HL-60/S4 treated with phorbol 12-myristate 13-acetate at 8.2 ng/mL for 4 days and 3 days (cell line): ENCODE measurements around the gene ZNF750.

Source experiments
- in situ Hi-C: fragments of 300-500 bp; cut with MboI; formaldehyde crosslinking; loops from 2 replicates; pipeline ENCODE4 v1.15.0; 2022; ENCODE audit warnings: low sequenced_read_pairs

ZNF750 gene

DNA sequence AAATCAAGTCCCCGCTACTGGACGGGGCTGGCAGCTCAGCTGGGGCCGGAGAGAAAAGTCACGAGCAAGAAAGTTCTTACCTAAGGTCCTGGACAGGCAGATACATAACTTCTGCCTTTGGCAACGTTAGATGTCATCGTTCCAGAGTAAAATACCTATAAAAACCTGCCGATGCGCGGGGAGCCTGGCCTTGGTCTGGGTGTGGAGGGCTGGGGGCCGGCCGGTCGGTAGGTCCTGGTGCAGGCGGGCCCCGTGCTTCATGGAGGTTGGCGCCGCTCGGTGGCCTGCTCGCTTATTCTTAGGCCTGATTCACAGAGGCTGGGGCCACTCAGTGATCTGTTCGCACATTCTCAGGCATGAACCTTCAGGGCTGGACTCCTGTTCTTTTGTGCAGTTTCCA lies 33.7 kb upstream of the ZNF750 start:
- in situ Hi-C loops, result no loop called here

DNA sequence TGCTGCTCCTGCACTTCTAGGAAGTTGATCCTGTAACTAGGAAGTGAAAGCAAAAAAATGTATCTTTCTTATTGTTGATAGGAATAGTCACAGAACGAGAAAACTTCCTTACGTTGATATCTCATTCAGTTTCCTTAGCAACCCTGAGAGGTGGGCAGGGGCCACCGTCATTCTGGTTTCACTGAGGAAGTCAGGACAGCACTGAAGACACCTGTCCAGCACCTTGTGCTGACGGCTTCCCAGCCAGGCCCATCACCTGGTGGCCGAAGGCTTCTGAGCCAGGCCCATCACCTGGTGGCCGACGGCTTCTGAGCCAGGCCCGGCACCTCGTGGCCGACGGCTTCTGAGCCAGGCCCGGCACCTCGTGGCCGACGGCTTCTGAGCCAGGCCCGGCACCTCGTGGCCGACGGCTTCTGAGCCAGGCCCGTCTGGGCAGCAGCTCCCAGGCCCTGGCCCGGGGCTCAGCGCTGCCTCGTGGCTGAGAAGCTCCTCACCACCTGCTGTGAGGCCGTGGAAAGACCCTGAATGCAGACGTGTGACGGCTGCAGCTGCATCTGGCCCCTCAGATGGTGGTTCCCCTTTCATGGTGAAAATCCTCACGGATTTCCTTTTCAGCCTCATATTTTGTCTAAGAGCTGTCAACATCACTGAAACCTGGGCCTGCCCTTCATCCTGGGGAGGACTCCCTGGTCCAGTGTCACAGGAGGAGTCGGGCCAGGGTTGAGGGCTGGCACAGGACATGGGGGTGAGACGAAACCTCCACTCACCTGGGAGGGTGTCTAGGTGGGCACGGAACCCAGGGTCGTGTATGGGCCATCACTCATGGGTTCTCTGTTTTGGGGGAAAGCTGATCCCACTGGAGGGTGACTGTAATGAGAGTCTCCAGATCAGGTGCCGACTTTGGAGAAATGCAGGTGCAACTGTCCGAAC lies 33.0 kb upstream of the ZNF750 start:
- in situ Hi-C loops, result no loop called here

DNA sequence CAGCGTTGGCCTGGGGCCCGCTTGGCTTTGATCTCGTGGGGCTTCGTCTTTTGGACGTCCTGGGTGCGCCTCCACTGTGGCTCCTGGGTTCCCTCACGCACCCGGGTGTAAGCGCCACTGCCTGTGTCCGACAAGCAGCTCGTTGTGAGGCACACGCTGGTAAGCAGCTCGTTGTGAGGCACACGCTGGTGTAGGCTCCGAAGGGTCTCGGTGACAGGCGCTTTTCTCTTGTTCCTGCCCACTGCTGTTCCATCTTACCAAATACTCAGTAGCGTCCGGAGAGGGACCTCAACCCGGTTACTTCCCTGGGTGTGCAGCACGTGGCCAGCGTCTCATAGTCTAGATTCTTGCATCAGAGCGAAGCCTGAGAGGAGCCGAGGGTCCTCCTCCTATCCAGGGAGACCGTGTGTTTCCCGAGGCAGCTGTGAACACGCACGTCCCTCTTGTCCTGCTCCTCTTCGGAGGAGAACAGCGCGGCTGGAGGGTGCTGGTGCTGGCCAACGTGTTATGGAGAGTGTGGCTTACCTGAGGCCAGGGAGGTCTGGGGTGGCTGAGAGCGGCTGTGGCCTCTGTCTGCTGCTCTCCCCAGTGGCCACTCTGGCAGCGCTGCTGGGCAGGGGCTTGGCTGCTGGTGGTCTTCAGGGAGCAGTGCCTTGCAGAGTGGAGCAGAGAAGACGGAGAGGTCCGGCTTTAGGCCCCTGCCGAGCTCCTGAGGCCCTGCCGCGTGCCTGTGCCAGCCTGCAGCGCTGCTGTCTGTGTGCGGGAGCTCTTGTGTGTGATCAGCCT lies 32.1 kb upstream of the ZNF750 start:
- in situ Hi-C loops, result no loop called here

DNA sequence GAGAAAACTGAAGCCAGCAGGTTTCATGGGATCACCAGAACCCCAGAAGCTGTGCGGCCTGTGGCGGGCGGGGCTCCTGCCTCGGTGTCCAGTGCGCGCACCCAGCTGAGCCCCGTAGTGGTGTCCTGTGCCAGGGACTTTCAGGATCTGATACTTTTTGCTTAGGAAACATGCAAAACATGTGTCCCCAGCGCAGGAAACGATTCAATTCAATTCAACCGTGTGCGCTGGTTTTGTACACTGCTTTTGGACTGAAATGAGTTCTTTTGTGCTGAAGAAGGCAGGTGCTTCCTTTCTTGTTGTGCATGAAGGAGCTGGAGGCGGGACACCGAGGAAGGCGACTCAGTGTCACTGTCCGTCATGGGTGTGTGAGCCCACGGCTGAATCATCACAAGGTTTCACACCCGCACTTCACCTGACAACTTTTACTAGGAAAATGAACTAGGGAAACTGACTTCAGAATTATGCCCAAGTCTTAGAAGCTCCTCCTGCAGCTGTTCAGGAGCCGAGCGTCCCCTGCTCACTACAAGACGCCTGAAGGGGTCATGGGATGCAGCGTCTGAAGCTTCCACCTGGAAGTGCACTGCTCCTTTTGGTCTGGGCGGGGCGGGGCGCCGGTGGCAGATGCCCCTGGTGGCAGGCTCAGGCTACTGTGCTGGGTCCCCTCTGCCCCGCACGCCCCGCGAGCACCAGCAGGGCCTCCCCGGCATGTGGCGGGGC lies 31.4 kb upstream of the ZNF750 start:
- in situ Hi-C loops, result no loop called here

DNA sequence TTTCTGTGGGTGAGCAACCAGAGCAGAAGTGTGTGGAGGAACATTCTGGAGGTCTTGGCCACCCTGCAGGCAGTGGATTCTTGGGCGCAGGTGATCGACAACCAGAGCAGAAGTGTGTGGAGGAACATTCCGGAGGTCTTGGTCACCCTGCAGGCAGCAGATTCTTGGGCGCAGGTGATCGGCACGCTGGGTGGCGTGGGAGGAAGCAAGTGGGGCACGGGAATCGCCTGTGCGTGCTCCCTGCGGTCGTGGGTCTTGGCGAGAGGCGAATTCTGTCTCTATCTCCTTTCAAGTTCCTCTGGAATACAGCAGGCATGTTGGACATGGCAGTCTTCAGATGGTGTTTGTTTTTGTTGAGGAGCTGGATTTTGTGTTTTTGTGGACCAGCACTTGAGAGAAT lies 30.7 kb upstream of the ZNF750 start:
- in situ Hi-C loops, result no loop called here

DNA sequence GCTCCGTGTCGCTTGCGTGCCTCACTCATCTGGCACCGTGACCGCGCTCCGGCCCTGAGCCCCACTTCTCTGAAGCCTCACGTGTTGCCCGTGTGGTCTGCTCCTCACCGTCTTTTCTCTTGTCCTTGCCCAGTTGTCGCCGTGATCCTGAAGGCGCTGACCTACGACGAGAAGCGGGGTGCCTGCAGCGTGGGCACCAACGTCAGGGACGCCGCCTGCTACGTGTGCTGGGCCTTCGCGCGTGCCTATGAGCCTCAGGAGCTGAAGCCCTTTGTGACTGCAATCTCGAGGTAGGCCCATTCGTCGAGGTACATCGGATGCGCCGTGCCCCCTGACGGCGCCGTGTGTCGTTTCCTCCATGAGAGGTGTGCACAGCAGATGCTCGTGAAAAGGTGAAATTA lies 30.3 kb upstream of the ZNF750 start:
- in situ Hi-C loops, result no loop called here

DNA sequence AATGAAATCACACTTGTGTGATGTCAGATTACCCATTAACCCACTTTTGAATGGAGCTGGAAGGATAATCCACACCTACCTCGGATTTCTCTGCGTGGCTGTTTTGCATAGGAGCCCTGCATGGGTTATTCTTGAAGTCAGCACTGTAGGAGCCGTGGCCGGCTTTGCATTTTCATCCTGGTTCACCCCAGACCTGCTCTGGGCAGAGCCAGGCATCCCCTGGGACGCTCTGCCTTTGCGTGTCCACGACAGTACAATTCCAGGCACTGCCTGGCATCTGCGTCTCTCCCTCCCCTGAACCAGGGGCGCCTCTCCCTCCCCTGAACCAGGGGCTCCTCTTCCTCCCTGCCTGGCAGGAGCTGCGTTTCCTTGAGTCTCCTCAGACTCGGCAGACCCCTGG lies 29.7 kb upstream of the ZNF750 start:
- in situ Hi-C loops, result no loop called here

DNA sequence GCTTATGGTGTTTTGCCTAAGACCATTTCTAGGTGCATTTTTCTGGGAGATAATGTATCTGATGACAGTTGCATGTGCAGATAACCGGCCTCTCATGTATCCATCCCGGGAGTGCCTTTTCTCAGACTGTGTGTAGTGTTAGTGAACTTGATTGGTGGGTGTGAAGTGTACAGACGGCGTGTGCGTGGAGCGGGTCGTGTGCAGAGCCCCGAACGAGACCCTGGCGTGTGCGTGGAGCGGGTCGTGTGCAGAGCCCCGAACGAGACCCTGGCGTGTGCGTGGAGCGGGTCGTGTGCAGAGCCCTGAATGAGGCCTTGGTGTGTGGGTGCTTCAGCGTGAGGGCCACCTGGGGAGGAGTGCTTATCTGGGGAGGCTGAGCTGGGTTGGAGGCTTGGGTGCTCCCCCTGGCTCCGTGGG lies 28.9 kb upstream of the ZNF750 start:
- in situ Hi-C loops, result no loop called here

DNA sequence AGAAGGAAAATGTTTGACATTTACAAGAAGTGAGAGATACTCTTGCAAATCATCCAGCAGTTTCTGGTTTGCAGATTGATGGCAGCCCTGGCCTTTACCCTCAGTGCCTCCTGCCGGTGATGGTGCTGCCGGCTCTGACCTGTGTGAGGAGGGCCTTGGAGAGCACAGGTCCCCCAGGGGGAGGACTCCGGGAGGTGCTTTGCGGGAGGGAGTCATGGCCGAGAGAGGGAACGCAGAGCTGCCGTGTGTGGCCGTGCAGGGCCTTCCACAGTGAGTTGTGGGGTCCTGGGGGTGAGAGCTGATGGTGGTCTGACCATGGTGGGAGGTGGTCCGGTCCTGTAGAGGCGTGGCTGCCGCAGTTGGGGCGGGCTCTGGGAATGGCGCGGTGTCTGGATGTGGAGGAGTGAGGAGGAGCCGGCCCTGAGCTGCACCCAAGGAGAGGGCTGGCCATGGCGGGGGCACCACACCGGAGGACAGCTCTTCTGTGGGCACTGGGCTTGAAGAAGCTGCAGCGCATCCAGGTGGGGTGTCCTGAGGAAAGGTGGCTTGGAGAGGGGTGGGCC lies 28.0 kb upstream of the ZNF750 start:
- in situ Hi-C loops, result no loop called here

DNA sequence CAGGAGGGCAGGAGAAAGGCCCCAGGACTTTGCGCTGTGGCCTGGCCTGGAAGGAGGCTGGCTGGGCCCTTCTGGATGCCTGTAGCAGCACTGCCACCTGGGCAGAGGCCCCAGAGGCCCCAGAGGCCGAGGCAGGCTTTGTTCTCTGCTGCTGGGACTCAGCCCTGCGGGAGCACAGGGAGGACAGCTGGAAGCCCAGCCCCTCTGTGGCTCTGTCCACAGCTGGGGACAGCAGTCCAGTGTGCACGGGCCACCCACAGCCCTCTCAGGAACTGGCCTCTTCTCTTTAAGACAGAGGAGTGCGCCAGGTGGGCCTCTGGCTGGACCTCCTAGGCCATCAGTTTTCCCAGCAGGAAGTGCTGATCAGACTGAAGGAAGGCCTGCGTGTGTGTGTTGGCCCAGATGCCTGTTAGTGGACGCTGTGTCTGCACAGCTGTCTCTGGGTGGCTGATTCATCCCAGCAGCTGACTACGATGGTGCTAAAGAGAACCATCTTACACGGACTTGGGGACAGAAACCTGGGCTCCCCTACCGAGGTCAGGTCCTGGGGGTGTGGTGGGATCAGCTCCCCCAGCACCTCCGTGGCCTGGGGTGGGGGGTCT lies 26.9 kb upstream of the ZNF750 start:
- in situ Hi-C loops, result no loop called here

DNA sequence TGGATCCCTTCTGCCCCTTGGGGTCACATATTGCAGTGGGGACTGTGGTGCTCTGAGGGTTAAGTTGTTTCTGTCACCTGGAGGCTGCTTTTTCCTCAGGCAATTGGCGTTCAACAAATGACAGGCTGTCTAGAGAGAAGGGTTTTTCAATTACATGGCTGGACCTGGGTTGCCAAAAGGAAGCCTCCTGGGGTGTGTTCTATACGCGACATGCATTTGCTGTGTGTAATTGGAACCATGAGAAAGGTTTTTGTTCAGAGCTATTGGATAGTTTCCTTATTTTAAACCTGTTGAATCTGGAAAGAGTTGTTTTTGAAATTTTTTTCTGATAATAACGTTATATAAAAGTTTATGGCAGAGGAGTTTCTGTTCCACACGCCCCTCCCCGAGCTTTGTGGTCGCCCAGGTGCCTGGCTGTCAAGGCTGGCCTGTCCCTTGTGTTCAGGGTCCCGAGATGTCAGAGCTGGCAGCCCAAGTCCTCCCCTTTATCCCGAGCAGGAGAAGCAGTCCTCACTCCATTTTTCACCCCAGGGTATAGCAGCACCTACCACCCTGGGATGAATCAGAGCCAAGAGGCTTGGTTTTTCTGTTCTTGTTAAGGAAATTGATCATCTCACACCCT lies 26.1 kb upstream of the ZNF750 start:
- in situ Hi-C loops, result no loop called here

DNA sequence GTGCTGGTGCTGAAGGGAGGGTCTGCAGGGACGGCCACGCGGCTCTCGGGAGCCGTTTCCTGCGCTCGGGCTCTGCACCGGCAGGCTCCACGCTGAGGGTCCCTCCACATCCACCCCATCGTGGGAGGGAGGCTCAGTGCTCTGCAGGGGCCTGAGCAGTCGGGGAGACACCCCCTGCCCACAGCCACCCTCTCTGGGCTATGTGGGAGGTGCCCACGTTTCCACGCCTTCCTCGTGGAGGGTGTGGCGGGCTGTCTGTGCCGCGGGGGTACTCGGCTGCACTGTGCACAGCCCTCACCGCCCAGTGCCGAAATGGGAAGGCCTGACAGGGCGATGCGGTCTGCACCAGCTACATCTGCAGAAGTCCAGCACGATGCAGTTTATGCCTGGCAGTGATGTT lies 25.5 kb upstream of the ZNF750 start:
- in situ Hi-C loops, result no loop called here

DNA sequence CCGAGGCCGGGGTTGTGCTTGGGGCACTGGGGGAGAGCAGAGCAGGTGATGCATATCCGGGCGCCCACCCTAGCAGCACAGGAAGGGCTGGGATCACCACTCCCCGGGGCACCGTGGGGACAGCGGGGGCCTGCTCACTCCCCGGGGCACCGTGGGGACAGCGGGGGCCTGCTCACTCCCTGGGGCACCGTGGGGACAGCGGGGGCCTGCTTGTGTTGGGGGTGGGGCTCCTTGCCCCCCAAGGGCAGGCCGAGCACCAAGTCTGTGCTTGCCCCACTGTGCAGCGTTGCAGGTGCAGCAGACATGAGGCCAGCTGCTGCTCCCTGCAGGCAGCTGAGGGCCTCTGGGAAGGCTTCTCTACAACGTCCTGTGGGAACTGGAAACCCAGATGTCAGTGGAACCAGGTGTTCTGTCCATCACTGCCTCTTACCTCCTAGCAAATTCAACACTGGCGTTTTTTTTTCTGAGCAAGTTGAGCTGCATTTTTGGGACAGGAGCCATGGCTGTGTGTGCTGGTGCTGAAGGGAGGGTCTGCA lies 25.0 kb upstream of the ZNF750 start:
- in situ Hi-C loops, result no loop called here

DNA sequence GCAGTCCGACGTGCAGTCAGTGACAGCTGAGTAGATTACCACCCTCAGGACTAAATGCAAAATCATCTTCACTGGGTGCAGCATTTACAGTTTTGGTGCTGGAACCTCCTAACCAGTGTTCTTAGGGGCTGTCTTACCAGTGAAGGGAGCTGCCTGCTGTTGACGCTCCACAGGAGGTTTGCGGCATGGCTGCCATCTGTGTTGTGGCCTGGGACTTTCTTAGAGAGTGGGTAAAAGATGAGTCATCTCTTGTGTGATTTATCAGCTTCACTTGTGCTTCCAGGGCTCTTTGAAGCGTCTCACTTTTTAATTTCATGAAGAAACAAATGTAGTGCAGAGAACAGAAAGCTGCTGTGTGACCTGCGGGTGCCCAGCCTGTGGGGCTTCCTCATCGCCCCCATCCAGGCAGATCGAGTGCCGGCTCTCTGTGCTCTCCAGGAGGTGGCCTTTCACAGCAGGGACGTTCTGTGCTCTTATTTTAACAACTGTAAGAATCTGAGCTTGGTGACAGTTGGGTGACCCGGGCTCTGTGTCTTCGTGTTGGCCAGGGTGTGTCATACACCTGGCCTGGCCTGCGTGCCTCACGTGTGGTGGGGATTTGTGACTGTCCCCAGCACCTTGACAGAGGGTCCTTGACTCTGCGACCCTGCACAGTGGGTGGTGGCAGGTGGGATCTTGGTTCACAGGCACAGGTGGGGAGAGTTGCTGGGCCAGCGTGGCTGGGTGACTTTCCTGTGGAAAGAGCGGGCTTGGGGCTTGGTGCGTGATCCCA lies 24.3 kb upstream of the ZNF750 start:
- in situ Hi-C loops, result no loop called here

DNA sequence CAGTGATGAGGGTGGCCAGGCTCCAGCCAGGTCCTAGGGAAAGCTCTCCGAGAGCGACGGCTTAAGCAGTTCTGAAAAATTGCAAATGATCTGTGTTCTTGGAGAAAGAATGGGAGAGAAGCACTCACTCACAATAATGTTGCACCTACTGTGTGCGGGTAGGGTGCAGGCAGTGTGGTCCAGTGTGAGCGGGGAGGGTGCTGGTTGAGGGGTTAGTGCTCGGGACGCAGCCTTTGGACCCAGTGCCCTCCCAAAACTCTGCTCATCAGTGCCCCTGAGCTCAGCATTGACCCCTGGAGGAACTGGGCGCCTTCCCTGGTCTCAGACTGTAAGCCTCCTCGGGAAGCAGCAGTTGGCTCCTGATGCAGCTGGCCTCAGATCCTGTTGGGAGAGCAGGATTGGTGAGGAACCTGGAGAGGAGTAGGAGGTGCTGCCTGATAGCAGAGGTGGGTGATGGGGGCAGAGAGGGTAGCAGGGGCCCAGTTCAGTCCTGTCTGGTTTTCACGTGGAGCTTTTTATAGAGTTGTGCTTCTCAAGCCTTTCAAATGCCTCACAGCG lies 23.6 kb upstream of the ZNF750 start:
- in situ Hi-C loops, result no loop called here

DNA sequence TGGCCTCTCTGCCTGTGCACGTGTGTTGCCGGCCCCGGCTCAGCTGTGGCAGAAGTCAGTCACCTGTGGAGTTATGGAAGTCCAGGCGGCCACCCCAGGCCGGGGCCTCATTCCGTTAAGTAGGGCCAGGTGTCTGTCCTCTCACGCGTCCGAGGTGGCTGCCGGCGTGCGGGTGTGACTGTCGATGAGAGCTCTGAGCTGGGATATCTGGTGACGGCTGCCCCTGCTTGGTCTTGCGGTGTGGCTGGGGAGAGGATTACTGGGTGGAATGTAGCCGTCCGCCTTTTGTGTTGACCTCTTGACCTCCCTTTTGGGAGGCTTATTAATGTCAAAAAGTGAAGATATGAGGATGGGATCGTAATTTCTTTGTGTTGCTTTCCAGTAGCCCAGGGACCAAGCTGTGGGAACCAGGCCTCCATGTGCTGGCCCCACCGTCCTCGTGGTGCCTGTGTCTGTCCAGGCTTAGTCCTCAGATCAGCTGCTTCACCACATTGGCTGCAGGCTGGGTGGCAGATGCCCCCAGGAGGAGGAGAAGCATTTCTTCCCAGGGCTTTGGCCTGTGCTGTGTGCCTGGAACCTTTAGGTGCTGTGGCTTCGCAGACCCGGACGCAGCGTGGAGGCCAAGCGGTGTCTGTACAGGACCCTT lies 23.0 kb upstream of the ZNF750 start:
- in situ Hi-C loops, result no loop called here

DNA sequence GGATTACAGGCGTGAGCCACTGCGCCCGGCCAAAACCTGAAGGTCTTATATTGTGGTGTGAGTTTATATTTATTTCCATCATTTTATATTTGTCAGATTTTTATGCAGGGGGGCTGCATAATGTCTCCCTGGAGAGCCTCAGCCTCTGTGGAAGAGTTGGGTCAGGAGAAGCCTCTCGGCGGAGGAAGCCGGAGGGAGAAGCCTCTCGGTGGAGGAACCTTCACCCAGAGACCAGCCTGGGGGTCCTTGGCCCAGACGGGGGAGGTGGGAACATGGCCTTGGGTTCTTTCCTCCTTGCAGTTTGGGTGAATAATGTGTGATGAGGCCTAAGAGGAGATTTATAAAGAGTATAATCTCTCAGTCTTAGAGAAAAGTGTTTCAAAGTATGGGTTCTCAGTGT lies 22.4 kb upstream of the ZNF750 start:
- in situ Hi-C loops, result no loop called here

DNA sequence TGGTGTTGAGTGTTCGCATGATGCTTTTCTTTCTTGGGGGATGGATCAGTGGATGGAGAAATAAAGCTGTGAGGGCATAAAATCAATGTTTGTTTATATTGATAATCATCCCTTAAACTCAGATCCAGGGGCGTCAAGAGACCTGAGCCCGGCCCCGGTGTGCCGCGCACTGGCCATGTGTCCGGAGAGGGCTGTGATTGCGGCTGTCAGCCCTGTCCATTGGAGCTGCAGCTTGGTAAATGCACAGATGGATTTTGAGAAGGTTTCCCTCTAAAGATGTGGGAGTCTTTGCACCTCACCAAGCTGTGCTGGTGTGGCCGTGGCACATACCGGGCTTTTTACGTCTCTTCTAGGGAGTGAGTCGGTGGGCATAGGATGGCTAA lies 21.6 kb upstream of the ZNF750 start:
- in situ Hi-C loops, result no loop called here
